HepG2 (cell line): ENCODE results near the gene COL27A1. TPM values are rescaled to one million over a fixed set of nuclear protein-coding genes. Genes with fewer than 3 reads are reported as not detected.

ENCODE experiments used
- AKAP8 ChIP-seq: sonication (generic); formaldehyde crosslinking; IDR thresholded peaks from 2 replicates; pipeline ENCODE4 v1.5.1; 2020; ENCODE audit warnings: mild to moderate bottlenecking, missing genetic modification reagents
- ATF7-NPFF ChIP-seq: sonication (generic); formaldehyde crosslinking; IDR thresholded peaks from 2 replicates; pipeline ENCODE4 v1.8.1; 2023; ENCODE audit warnings: mild to moderate bottlenecking, low read depth, missing genetic modification reagents, moderate library complexity
- CREB1 ChIP-seq, 2 experiments: fragments of 450-650 bp in 1 of 2; IDR thresholded peaks; 2 replicates each; pipeline ENCODE4 v1.6.1; 2016 to 2017; ENCODE audit warnings: control low read depth in 1 of 2, mild to moderate bottlenecking in 1 of 2, missing compliant biosample characterization in 1 of 2, missing genetic modification characterization in 1 of 2
- EP300 ChIP-seq, 3 experiments: sonication (generic) in 1 of 3; formaldehyde crosslinking in 1 of 3; IDR thresholded peaks; 2 replicates each; pipeline versions ENCODE4 v1.5.1 to v1.6.1; 2011 to 2020; ENCODE audit warnings: low read depth in 2 of 3, low read length in 2 of 3, borderline replicate concordance in 1 of 3, improper control_type of control experiment in 1 of 3, mild to moderate bottlenecking in 1 of 3, missing genetic modification reagents in 1 of 3, moderate library complexity in 1 of 3
- GTF3A ChIP-seq: sonication (generic); formaldehyde crosslinking; conservative IDR thresholded peaks from 2 replicates; pipeline ENCODE4 v1.4.0; 2020; ENCODE audit warnings: mild to moderate bottlenecking, missing genetic modification reagents
- HDAC2 ChIP-seq: sonication (generic); formaldehyde crosslinking; IDR thresholded peaks from 2 replicates; pipeline ENCODE4 v1.4.0; 2020; ENCODE audit warnings: missing genetic modification reagents
- HES4 ChIP-seq: sonication (generic); formaldehyde crosslinking; IDR thresholded peaks from 2 replicates; pipeline ENCODE4 v1.9.0; 2021; ENCODE audit warnings: mild to moderate bottlenecking, missing genetic modification reagents, borderline replicate concordance
- MIER3 ChIP-seq: IDR thresholded peaks from 2 replicates; pipeline ENCODE4 v1.6.1; 2016; ENCODE audit warnings: missing compliant biosample characterization, borderline replicate concordance
- PPARG ChIP-seq: conservative IDR thresholded peaks from 2 replicates; pipeline ENCODE4 v1.6.1; 2016; ENCODE audit warnings: missing biosample characterization, missing genetic modification reagents
- PRMT3 ChIP-seq: sonication (generic); formaldehyde crosslinking; IDR thresholded peaks from 2 replicates; pipeline ENCODE4 v1.8.1; 2022; ENCODE audit warnings: low read depth, mild to moderate bottlenecking, moderate library complexity, missing genetic modification reagents, borderline replicate concordance
- RBM39 ChIP-seq: fragments of 200-400 bp; formaldehyde crosslinking; IDR thresholded peaks from one replicate; pipeline ENCODE4 v1.6.1; 2018; ENCODE audit warnings: antibody characterized with exemption, mild to moderate bottlenecking, low read depth, low read length; ENCODE audit not compliant: poor library complexity, severe bottlenecking
- REL ChIP-seq: sonication (generic); formaldehyde crosslinking; conservative IDR thresholded peaks from 2 replicates; pipeline ENCODE4 v1.8.0; 2022; ENCODE audit warnings: mild to moderate bottlenecking, missing genetic modification reagents, moderate library complexity
- REXO4 ChIP-seq: sonication (generic); formaldehyde crosslinking; IDR thresholded peaks from 2 replicates; pipeline ENCODE4 v1.8.0; 2022; ENCODE audit warnings: missing genetic modification reagents, mild to moderate bottlenecking, borderline replicate concordance
- RXRB ChIP-seq: IDR thresholded peaks from 2 replicates; pipeline ENCODE4 v1.6.1; 2016; ENCODE audit warnings: borderline replicate concordance, missing genetic modification reagents, missing compliant biosample characterization
- TBL1XR1 ChIP-seq: fragments of 150-350 bp; IDR thresholded peaks from 2 replicates; pipeline ENCODE4 v1.6.1; 2014; ENCODE audit warnings: borderline replicate concordance, low read length; ENCODE audit not compliant: partially characterized antibody
- ZNF33B ChIP-seq: sonication (generic); formaldehyde crosslinking; IDR thresholded peaks from 2 replicates; pipeline ENCODE4 v1.5.1; 2020; ENCODE audit warnings: mild to moderate bottlenecking, missing genetic modification reagents
- ZNF34 ChIP-seq: sonication (generic); formaldehyde crosslinking; IDR thresholded peaks from 2 replicates; pipeline ENCODE4 v1.4.0; 2020; ENCODE audit warnings: mild to moderate bottlenecking, missing genetic modification reagents, borderline replicate concordance
- ZNF576 ChIP-seq: sonication (generic); formaldehyde crosslinking; IDR thresholded peaks from 2 replicates; pipeline ENCODE4 v1.4.0; 2020; ENCODE audit warnings: mild to moderate bottlenecking, missing genetic modification reagents
- polyA plus RNA-seq, 8 experiments: library from polyadenylated mRNA; depleted of rRNA in 3 of 8; stranded (reverse) in 7 of 8; unstranded in 1 of 8; fragments of >200 nt; fragmentation: Illumina TruSeq in 4 of 8; extraction: Trizol in 4 of 8; gene quantifications; 2 replicates each; pipeline versions ENCODE4 v1.2.1 to v1.2.3, GENCODE V29; 2011 to 2016; ENCODE audit warnings: low read depth in 4 of 8, missing spikeins in 1 of 8, mixed read lengths in 1 of 8; ENCODE audit not compliant: insufficient read depth in 1 of 8
- total RNA-seq, 5 experiments: library from RNA; depleted of rRNA; stranded (reverse); fragments of >200 nt; fragmentation: Illumina TruSeq; extraction: Trizol; gene quantifications; 2 replicates each; pipeline ENCODE4 v1.2.3, GENCODE V29; 2016; ENCODE audit warnings: low read depth in 1 of 5
- TF ChIP-seq, protein P1 (sequence below): IDR thresholded peaks from 2 replicates; pipeline ENCODE4 v1.6.1; 2016; ENCODE audit warnings: missing genetic modification reagents, missing compliant biosample characterization
- TF ChIP-seq, protein P2 (sequence below): sonication (generic); formaldehyde crosslinking; IDR thresholded peaks from 2 replicates; pipeline ENCODE4 v1.9.0; 2021; ENCODE audit warnings: missing genetic modification reagents, mild to moderate bottlenecking, borderline replicate concordance
- TF ChIP-seq, protein P3 (sequence below): sonication (generic); formaldehyde crosslinking; IDR thresholded peaks from 2 replicates; pipeline ENCODE4 v1.4.0; 2020; ENCODE audit warnings: missing genetic modification reagents

The COL27A1 gene
- total and polyA plus RNA-seq, 2 of the 13 experiments (the other 11 are each of a cell fraction or from before 2014, with no cell fraction given): 71.3 to 89.1 TPM

DNA sequence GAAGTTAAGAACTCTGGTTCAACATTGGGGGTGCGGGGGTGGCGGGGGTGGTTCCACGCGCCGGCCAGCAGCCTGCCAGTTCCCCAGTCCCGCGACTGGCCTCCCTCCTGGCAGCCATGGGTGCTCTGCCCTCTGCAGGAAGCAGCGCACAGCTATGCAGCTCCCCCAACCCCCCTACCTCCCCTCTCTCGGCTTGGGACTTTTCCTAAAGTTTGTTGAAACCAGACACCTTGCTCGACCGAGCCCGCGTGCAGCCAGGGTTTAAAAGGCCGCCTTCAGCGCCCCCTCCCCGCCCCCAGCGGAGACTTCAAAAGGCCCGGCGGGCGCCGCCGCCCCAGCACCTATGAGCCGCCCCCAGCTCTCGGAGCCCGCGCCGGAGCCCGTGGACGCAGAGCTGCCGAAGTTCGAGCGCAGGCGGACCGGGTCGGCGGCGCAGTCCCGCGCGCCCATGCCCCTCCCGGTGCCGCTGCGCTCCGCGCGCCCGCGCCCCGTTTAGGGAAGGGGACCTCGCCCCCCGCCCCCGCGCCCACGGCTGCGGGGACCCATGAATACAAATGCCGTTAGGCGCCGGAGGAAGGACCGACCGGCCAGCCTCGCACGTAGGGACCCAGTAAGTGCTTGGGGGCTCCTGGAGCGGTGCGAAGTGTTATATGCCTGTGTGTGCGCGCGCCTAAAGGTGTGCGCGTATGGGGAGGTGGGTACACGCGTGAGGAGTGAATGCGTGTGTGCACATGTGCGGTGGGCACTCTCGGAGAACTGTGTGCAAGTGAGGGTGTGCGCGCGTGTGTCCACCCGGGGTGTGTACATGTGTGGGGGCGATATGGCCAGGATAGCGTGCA lies 1.4 kb upstream of the COL27A1 start (continued):
- TF ChIP-seq HDAC2 (CRISPR knock-in tag) (peak; percentile 80), RXRB (peak; percentile 73), REXO4 (no peak), HES4 (CRISPR knock-in tag) (peak; percentile 74), RBM39 (peak; percentile 71), ATF7-NPFF (peak; percentile 81), PRMT3 (peak; percentile 51; the same call in 1 of the 2 replicates), EP300 (IDR thresholded peaks at IDR 0.05; ENCODE audit: low read depth in 2 of 2, low read length in 2 of 2) (peak; percentile 67 to 85; a peak in 3 of 4 replicates), EP300 (CRISPR knock-in tag; IDR thresholded peaks at IDR 0.05; ENCODE audit: borderline replicate concordance) (no peak; the same call in 1 of the 2 replicates), TBL1XR1 (peak; percentile 26), PPARG (CRISPR knock-in tag) (0 out of 2 replicates have a peak, but pooled peaks have one; percentile 32), GTF3A (CRISPR knock-in tag) (no peak), ZNF576 (CRISPR knock-in tag) (no peak), REL (CRISPR knock-in tag) (0 out of 2 replicates have a peak, but pooled peaks have one; percentile 63), CREB1 (IDR thresholded peaks at IDR 0.05) (no peak), CREB1 (CRISPR knock-in tag; IDR thresholded peaks at IDR 0.05) (no peak), ZNF33B (CRISPR knock-in tag) (peak; percentile 82; the same call in 1 of the 2 replicates), ZNF34 (peak; percentile 67; the same call in 1 of the 2 replicates), AKAP8 (CRISPR knock-in tag) (no peak), MIER3 (CRISPR knock-in tag) (0 out of 2 replicates have a peak, but pooled peaks have one; percentile 35)
- TF ChIP-seq, protein P1, sequence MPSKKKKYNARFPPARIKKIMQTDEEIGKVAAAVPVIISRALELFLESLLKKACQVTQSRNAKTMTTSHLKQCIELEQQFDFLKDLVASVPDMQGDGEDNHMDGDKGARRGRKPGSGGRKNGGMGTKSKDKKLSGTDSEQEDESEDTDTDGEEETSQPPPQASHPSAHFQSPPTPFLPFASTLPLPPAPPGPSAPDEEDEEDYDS (CRISPR knock-in tag): peak; percentile 70; the same call in 1 of the 2 replicates
- TF ChIP-seq, protein P2, sequence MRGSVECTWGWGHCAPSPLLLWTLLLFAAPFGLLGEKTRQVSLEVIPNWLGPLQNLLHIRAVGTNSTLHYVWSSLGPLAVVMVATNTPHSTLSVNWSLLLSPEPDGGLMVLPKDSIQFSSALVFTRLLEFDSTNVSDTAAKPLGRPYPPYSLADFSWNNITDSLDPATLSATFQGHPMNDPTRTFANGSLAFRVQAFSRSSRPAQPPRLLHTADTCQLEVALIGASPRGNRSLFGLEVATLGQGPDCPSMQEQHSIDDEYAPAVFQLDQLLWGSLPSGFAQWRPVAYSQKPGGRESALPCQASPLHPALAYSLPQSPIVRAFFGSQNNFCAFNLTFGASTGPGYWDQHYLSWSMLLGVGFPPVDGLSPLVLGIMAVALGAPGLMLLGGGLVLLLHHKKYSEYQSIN (CRISPR knock-in tag): no peak
- TF ChIP-seq, protein P3, sequence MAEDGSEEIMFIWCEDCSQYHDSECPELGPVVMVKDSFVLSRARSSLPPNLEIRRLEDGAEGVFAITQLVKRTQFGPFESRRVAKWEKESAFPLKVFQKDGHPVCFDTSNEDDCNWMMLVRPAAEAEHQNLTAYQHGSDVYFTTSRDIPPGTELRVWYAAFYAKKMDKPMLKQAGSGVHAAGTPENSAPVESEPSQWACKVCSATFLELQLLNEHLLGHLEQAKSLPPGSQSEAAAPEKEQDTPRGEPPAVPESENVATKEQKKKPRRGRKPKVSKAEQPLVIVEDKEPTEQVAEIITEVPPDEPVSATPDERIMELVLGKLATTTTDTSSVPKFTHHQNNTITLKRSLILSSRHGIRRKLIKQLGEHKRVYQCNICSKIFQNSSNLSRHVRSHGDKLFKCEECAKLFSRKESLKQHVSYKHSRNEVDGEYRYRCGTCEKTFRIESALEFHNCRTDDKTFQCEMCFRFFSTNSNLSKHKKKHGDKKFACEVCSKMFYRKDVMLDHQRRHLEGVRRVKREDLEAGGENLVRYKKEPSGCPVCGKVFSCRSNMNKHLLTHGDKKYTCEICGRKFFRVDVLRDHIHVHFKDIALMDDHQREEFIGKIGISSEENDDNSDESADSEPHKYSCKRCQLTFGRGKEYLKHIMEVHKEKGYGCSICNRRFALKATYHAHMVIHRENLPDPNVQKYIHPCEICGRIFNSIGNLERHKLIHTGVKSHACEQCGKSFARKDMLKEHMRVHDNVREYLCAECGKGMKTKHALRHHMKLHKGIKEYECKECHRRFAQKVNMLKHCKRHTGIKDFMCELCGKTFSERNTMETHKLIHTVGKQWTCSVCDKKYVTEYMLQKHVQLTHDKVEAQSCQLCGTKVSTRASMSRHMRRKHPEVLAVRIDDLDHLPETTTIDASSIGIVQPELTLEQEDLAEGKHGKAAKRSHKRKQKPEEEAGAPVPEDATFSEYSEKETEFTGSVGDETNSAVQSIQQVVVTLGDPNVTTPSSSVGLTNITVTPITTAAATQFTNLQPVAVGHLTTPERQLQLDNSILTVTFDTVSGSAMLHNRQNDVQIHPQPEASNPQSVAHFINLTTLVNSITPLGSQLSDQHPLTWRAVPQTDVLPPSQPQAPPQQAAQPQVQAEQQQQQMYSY (CRISPR knock-in tag): peak; percentile 30; the same call in 1 of the 2 replicates
